GM21723 (cell line): ENCODE data around the gene TEX29.

Source experiments
- ATAC-seq: cut with Tn5 transposase; IDR thresholded peaks from one replicate; pipeline ENCODE4 v1.9.1; 2021; ENCODE audit warnings: mild to moderate bottlenecking, moderate library complexity; ENCODE audit not compliant: unreplicated experiment

Gene TEX29

GRCh38 chr13:111319521-111319920, 921 bp upstream of the TEX29 start:
- ATAC-seq: no peak

GRCh38 chr13:111322001-111322915, 1.8 kb downstream of the TEX29 start:
- no peak for ATAC-seq

GRCh38 chr13:111322916-111323331, 2.5 kb downstream of the TEX29 start:
- no peak for ATAC-seq

GRCh38 chr13:111323549-111323948, 3.1 kb downstream of the TEX29 start:
- no peak for ATAC-seq

GRCh38 chr13:111323950-111324651, 3.7 kb downstream of the TEX29 start:
- ATAC-seq: no peak

- no peak for ATAC-seq
Measured at GRCh38 chr13:111324736-111325135, 4.3 kb downstream of the TEX29 start.

GRCh38 chr13:111325146-111325890, 4.9 kb downstream of the TEX29 start:
- ATAC-seq: no peak

- no peak for ATAC-seq
Measured at GRCh38 chr13:111325941-111326620, 5.6 kb downstream of the TEX29 start.

- no peak for ATAC-seq
Measured at GRCh38 chr13:111326621-111326965, 6.2 kb downstream of the TEX29 start.

GRCh38 chr13:111326981-111327642, 6.7 kb downstream of the TEX29 start:
- no peak for ATAC-seq

GRCh38 chr13:111327730-111328573, 7.5 kb downstream of the TEX29 start:
- ATAC-seq: no peak

- ATAC-seq: no peak
Measured at GRCh38 chr13:111328574-111329410, 8.3 kb downstream of the TEX29 start.

- ATAC-seq: no peak
Measured at GRCh38 chr13:111329641-111330040, 9.2 kb downstream of the TEX29 start.

- ATAC-seq: no peak
Measured at GRCh38 chr13:111330066-111330610, 9.7 kb downstream of the TEX29 start.

- no peak for ATAC-seq
Measured at GRCh38 chr13:111335298-111335697, 14.9 kb downstream of the TEX29 start.

GRCh38 chr13:111336666-111337065, 16.2 kb downstream of the TEX29 start:
- no peak for ATAC-seq

- no peak for ATAC-seq
Measured at GRCh38 chr13:111337206-111337605, 16.8 kb downstream of the TEX29 start.

- no peak for ATAC-seq
Measured at GRCh38 chr13:111337741-111338140, 17.3 kb downstream of the TEX29 start.
